Endothelial cell of umbilical vein (primary cell): ENCODE measurements around the gene LRRC59. TPM values are rescaled to one million over a fixed set of nuclear protein-coding genes. Genes with fewer than 3 reads are reported as not detected.

Source experiments
- BruUV-seq: library from RNA; stranded (reverse); fragments of 400-500 nt; replicated peaks from 2 replicates; lab custom pipeline; 2021; lab: Mats Ljungman, UMichigan
- CTCF ChIA-PET: fragments of 300-600, 350-600 bp; sonication (Branson Sonifier 250); formaldehyde crosslinking; loops from one replicate; lab custom pipeline; 2021; ENCODE audit warnings: antibody characterized with exemption, inconsistent platforms; lab: Charles Lee
- POLR2A ChIA-PET: fragments of 300-600, 350-600 bp; sonication (Branson Sonifier 250); formaldehyde crosslinking; loops from one replicate; lab custom pipeline; 2021; ENCODE audit warnings: antibody characterized with exemption, inconsistent platforms; lab: Charles Lee
- DNase-seq: peaks from one replicate; pipeline ENCODE4 v3.0.0-alpha.2; 2011; ENCODE audit warnings: low read depth, low spot score
- FAIRE-seq: peaks from 2 replicates; lab custom pipeline; 2011; peaks lifted over from hg19 to GRCh38; lab: Jason Lieb, UNC
- H2AFZ ChIP-seq: 2 replicates; pipeline ENCODE4 v1.6.0; 2012; ENCODE audit warnings: low read depth, low read length, control low read depth, inconsistent platforms
- H3K27ac ChIP-seq: 2 replicates; pipeline ENCODE4 v1.5.1; 2011; ENCODE audit warnings: low read depth, mild to moderate bottlenecking, control low read depth, low read length, moderate library complexity; ENCODE audit not compliant: insufficient read depth
- H3K27me3 ChIP-seq, 2 experiments: 2 replicates each; pipeline versions ENCODE4 v1.6.0 to v1.6.1; 2011; ENCODE audit warnings: low read length in 2 of 2, mixed read lengths in 1 of 2; ENCODE audit not compliant: control insufficient read depth in 2 of 2, insufficient read depth in 2 of 2
- H3K36me3 ChIP-seq, 2 experiments: 2 replicates in 1 of 2; 3 replicates in 1 of 2; pipeline ENCODE4 v1.5.1; 2011; ENCODE audit warnings: low read length in 2 of 2, mild to moderate bottlenecking in 1 of 2, moderate library complexity in 1 of 2; ENCODE audit not compliant: control insufficient read depth in 2 of 2, insufficient read depth in 2 of 2; ENCODE audit errors: extremely low read depth in 1 of 2
- H3K4me1 ChIP-seq: 3 replicates; pipeline ENCODE4 v1.5.1; 2011; ENCODE audit warnings: mild to moderate bottlenecking, low read length; ENCODE audit not compliant: control insufficient read depth, insufficient read depth; ENCODE audit errors: extremely low read depth
- H3K4me2 ChIP-seq: 2 replicates; pipeline ENCODE4 v1.6.1; 2011; ENCODE audit warnings: low read length, control low read depth, mixed read lengths; ENCODE audit not compliant: insufficient read depth
- H3K4me3 ChIP-seq, 3 experiments: fragments of 200-600 bp in 1 of 3; sonication (generic), shearing (Covaris generic) in 1 of 3; replicated peaks in 1 of 3; 2 replicates each; pipeline ENCODE4 v1.5.1; 2011 to 2016; ENCODE audit warnings: control low read depth in 3 of 3, low read length in 3 of 3, mild to moderate bottlenecking in 2 of 3, inconsistent platforms in 1 of 3, low read depth in 1 of 3, moderate library complexity in 1 of 3; ENCODE audit not compliant: insufficient read depth in 1 of 3
- H3K79me2 ChIP-seq: 2 replicates; pipeline ENCODE4 v1.6.0; 2012; ENCODE audit warnings: low read length, inconsistent platforms; ENCODE audit not compliant: control insufficient read depth, insufficient read depth
- H3K9ac ChIP-seq: replicated peaks from 2 replicates; pipeline ENCODE3; 2011; ENCODE audit warnings: low read length, control low read depth; ENCODE audit not compliant: insufficient read depth; ENCODE audit errors: extremely low read depth
- H3K9me1 ChIP-seq: replicated peaks from 3 replicates; pipeline ENCODE4 v1.6.0; 2011; ENCODE audit warnings: mild to moderate bottlenecking, low read length; ENCODE audit not compliant: control insufficient read depth, insufficient read depth; ENCODE audit errors: extremely low read depth
- H3K9me3 ChIP-seq: replicated peaks from 2 replicates; pipeline ENCODE4 v1.5.1; 2012; ENCODE audit warnings: low read length, inconsistent platforms; ENCODE audit not compliant: control insufficient read depth, insufficient read depth
- H4K20me1 ChIP-seq: replicated peaks from 2 replicates; pipeline ENCODE3; 2011; ENCODE audit warnings: mild to moderate bottlenecking, low read length; ENCODE audit not compliant: control insufficient read depth, insufficient read depth; ENCODE audit errors: extremely low read depth
- CTCF ChIP-seq, 2 donors: IDR thresholded peaks; 1 replicate in 1 of 2; 2 replicates in 1 of 2; pipeline ENCODE4 v1.5.1; 2011; ENCODE audit warnings: low read length in 2 of 2, mild to moderate bottlenecking in 2 of 2, moderate library complexity in 2 of 2, control low read depth in 1 of 2, inconsistent platforms in 1 of 2, low read depth in 1 of 2; ENCODE audit not compliant: insufficient read depth in 1 of 2; ENCODE audit errors: extremely low read depth in 1 of 2
- EZH2 ChIP-seq: IDR thresholded peaks from 2 replicates; pipeline ENCODE4 v1.6.1; 2012; ENCODE audit warnings: borderline replicate concordance, low read depth, mild to moderate bottlenecking, moderate library complexity, low read length, inconsistent platforms; ENCODE audit not compliant: severe bottlenecking
- FOS ChIP-seq: IDR thresholded peaks from 2 replicates; pipeline ENCODE4 v1.6.1; 2011; ENCODE audit warnings: mild to moderate bottlenecking, low read length, moderate library complexity, borderline replicate concordance; ENCODE audit not compliant: insufficient read depth
- GATA2 ChIP-seq: IDR thresholded peaks from 2 replicates; pipeline ENCODE4 v1.7.0; 2011; ENCODE audit warnings: low read depth, mild to moderate bottlenecking, moderate library complexity, mixed read lengths, low read length; ENCODE audit not compliant: insufficient read length, insufficient read depth
- JUN ChIP-seq: IDR thresholded peaks from 2 replicates; pipeline ENCODE4 v1.6.1; 2011; ENCODE audit warnings: borderline replicate concordance, low read depth; ENCODE audit not compliant: insufficient read length, insufficient read depth
- MAX ChIP-seq: IDR thresholded peaks from 2 replicates; pipeline ENCODE4 v1.6.1; 2011; ENCODE audit not compliant: insufficient read depth, insufficient read length
- MYC ChIP-seq: IDR thresholded peaks from one replicate; pipeline ENCODE4 v1.6.1; 2011; ENCODE audit warnings: mild to moderate bottlenecking, low read depth, low read length
- POLR2A ChIP-seq: IDR thresholded peaks from 2 replicates; pipeline ENCODE4 v1.6.1; 2012; ENCODE audit warnings: low read depth, mild to moderate bottlenecking, control low read depth, low read length
- POLR2AphosphoS5 ChIP-seq: IDR thresholded peaks from 2 replicates; pipeline ENCODE4 v1.6.1; 2012; ENCODE audit warnings: low read depth, mild to moderate bottlenecking, control low read depth, low read length, moderate library complexity; ENCODE audit not compliant: insufficient read depth
- dilution Hi-C: fragments of 300-500 bp; cut with MboI; formaldehyde crosslinking; loops from one replicate; pipeline ENCODE4 v1.15.0; 2019; ENCODE audit warnings: low sequenced_read_pairs; ENCODE audit not compliant: extremely low pct_ligation_motif_present
- intact Hi-C: fragments of 100-400 bp; cut with micrococcal nuclease; formaldehyde crosslinking; loops from one replicate; pipeline ENCODE4 v1.10.0; 2022
- polyA plus RNA-seq, 4 experiments: library from polyadenylated mRNA; depleted of rRNA in 3 of 4; stranded (reverse) in 3 of 4; unstranded in 1 of 4; fragments of >200 nt; gene quantifications; 2 replicates each; pipeline versions ENCODE4 v1.2.1 to v1.2.3, GENCODE V29; 2011 to 2012; ENCODE audit warnings: missing spikeins in 1 of 4
- total RNA-seq: library from RNA; stranded (reverse); gene quantifications from 2 replicates; pipeline ENCODE4 v1.2.3, GENCODE V29; 2021

The LRRC59 gene
- total and polyA plus RNA-seq, 2 donors (not counting 3 experiments of a cell fraction or from before 2014, with no cell fraction given): 93.9 to 183 TPM

DNA sequence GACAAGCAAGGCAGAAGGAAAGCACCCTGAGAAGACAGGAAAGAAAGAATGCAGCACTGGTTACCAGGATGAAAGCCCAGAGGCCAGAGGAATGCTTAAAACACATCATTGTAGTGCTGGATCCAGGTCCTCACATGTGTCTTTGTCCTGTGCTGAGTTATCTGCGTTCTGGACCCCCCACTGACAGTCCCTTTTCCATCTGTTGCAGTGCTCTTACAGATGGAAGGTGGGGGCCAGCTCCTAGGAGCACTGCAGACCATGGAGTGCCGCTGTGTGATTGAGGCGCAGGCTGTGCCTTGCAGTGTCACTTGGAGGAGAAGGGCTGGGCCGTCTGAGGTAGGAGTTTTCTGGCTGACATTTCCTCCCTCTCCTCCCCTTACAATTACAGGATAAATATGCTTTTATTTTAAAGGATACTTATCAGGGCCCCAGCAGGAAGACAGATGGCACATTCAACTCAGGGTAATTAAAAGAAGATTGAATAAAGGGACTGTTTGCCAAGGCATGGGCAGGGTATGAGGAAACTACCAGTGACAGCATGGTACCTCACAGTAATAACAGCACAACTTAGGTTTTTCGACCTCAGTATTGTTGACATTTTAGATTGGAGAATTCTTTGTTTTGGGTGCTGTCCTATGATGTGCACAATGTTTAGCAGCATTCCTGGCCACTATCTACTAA, 21.3 kb downstream of the LRRC59 start:
- FAIRE-seq: no peak
- no peak overlapping the region for H2AFZ ChIP-seq
- dilution Hi-C loops: no loop called here
- no TSS peak for BruUV-seq
- H3K79me2 ChIP-seq: peaks cover 16% of the 10 kb centered on the region
- H3K4me1 ChIP-seq: peaks cover 15% of the 10 kb centered on the region
- H3K9me1 ChIP-seq: no peaks in the 10 kb centered on the region
- peaks cover 0 to 3% of the 10 kb centered on the region in 2 experiments for H3K36me3 ChIP-seq
- no peak overlapping the region for H3K4me3 ChIP-seq
- no peak overlapping the region for H3K9ac ChIP-seq
- ChIA-PET CTCF (no interaction called here), POLR2A (no interaction called here)
- TF ChIP-seq EZH2 (no peak), MAX (no peak)
- no peak overlapping the region for H3K27ac ChIP-seq
- no peaks in the 10 kb centered on the region for H3K27me3 ChIP-seq
- H4K20me1 ChIP-seq: no peaks in the 10 kb centered on the region
- no peak for DNase-seq
- H3K9me3 ChIP-seq: no peaks in the 10 kb centered on the region
- intact Hi-C loops: no loop called here
- no peak overlapping the region for H3K4me2 ChIP-seq

DNA sequence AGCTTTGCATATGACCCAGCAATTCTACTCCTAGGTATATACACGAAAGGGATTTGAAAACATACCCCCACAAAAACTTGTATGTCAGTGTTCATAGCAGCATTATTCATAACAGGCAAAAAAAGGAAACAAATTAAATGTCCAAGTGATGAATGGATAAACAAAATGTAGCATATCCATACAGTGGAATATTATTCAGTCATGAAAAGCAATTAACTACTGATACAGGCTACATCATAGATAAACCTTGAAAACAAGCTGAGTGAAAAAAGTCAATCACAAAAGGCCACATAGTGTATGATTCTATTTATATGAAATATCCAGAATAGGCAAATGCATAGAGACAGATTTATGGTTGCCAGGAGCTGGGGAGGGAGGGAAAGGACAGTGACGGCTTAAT, 23.6 kb downstream of the LRRC59 start:
- H3K36me3 ChIP-seq: peaks cover 3 to 7% of the 10 kb centered on the region in 2 experiments
- H2AFZ ChIP-seq: no peak overlapping the region
- intact Hi-C loops (no loop called here), dilution Hi-C loops (no loop called here)
- peaks cover 15% of the 10 kb centered on the region for H3K4me1 ChIP-seq
- H3K27me3 ChIP-seq: no peaks in the 10 kb centered on the region
- peak overlapping the region; percentile 87 for H3K9ac ChIP-seq
- no peaks in the 10 kb centered on the region for H3K9me1 ChIP-seq
- H3K4me2 ChIP-seq: peak overlapping the region; percentile 77
- H3K27ac ChIP-seq: no peak overlapping the region
- TF ChIP-seq POLR2A: no peak
- TF ChIP-seq GATA2: no peak
- no peak for TF ChIP-seq CTCF (IDR thresholded peaks at IDR 0.05; ENCODE audit: extremely low read depth in 1 of 2, insufficient read depth in 1 of 2, low read depth in 1 of 2, low read length in 2 of 2)
- TF ChIP-seq EZH2: no peak
- TF ChIP-seq MYC: no peak
- TF ChIP-seq FOS: no peak
- no peak for TF ChIP-seq POLR2AphosphoS5
- TF ChIP-seq JUN: no peak
- H3K9me3 ChIP-seq: no peaks in the 10 kb centered on the region
- ChIA-PET CTCF (interaction anchor here (1.6 kb wide), 1 partner anchor 9 kb away, joined by 4 read pairs; no protein-coding TSS in a partner anchor), POLR2A (no interaction called here)
- DNase-seq (no peak), FAIRE-seq (no peak)
- peak overlapping the region in 1 of 3 experiments; percentile 91 for H3K4me3 ChIP-seq
- peaks cover 17% of the 10 kb centered on the region for H3K79me2 ChIP-seq
- no peaks in the 10 kb centered on the region for H4K20me1 ChIP-seq
- BruUV-seq: no TSS peak
